ENCODE data around the gene HLTF.

HLTF gene

DNA sequence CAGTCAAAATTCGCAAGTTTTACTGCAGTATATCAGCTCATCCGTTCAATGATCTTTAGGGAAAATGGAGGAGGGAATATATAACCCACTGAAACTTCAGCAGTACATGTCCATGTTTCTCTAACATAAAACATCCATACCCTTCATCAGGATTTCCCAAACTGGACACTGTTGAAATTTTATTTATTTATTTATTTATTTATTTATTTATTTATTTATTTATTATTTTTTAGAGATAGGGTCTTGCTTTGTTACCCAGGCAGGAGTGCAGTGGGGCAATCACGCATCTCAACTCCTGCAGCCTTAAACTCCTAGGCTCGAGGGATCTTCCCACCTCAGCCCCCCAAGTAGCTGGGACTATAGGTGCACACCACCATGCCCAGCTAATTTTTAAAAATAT lies 14.8 kb upstream of the HLTF start:
- TF ChIP-seq SIN3A (IDR thresholded peaks at IDR 0.05; ENCODE audit: borderline replicate concordance, insufficient read depth, low read length) (no peak), FOXP2 (optimal IDR thresholded peaks at IDR 0.05; ENCODE audit: borderline replicate concordance, extremely low read depth, extremely low read length, insufficient read depth) (no peak), POLR2AphosphoS5 (IDR thresholded peaks at IDR 0.05; ENCODE audit: low read depth, low read length) (no peak), TAF1 (IDR thresholded peaks at IDR 0.05; ENCODE audit: borderline replicate concordance, insufficient read depth, low read length) (no peak)
- TF ChIP-seq, protein P1, sequence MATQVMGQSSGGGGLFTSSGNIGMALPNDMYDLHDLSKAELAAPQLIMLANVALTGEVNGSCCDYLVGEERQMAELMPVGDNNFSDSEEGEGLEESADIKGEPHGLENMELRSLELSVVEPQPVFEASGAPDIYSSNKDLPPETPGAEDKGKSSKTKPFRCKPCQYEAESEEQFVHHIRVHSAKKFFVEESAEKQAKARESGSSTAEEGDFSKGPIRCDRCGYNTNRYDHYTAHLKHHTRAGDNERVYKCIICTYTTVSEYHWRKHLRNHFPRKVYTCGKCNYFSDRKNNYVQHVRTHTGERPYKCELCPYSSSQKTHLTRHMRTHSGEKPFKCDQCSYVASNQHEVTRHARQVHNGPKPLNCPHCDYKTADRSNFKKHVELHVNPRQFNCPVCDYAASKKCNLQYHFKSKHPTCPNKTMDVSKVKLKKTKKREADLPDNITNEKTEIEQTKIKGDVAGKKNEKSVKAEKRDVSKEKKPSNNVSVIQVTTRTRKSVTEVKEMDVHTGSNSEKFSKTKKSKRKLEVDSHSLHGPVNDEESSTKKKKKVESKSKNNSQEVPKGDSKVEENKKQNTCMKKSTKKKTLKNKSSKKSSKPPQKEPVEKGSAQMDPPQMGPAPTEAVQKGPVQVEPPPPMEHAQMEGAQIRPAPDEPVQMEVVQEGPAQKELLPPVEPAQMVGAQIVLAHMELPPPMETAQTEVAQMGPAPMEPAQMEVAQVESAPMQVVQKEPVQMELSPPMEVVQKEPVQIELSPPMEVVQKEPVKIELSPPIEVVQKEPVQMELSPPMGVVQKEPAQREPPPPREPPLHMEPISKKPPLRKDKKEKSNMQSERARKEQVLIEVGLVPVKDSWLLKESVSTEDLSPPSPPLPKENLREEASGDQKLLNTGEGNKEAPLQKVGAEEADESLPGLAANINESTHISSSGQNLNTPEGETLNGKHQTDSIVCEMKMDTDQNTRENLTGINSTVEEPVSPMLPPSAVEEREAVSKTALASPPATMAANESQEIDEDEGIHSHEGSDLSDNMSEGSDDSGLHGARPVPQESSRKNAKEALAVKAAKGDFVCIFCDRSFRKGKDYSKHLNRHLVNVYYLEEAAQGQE (IDR thresholded peaks at IDR 0.05; ENCODE audit: insufficient read depth in 1 of 2, low read depth in 2 of 2, low read length in 2 of 2), result no peak

DNA sequence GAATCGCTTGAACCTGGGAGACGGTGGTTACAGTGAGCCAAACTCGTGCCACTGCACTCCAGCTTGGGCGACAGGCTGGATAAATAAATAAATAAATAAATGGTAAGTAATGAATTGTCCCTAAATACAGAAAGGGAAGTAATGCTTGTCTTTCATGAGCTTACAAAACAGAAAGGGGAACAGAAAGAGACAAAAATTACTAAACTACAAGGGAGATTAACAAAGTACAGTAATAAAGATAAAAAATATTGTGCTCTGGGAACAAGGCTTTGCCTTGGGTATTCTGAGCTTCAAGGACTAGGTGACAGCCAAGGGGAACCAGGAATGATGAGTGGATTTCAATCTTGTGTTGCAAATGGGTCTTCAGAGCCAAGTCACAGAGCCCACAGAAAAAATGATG lies 9.2 kb upstream of the HLTF start:
- TF ChIP-seq TAF1 (IDR thresholded peaks at IDR 0.05; ENCODE audit: borderline replicate concordance, insufficient read depth, low read length), result no peak
- TF ChIP-seq POLR2AphosphoS5 (IDR thresholded peaks at IDR 0.05; ENCODE audit: low read depth, low read length), result no peak
- no peak for TF ChIP-seq FOXP2 (optimal IDR thresholded peaks at IDR 0.05; ENCODE audit: borderline replicate concordance, extremely low read depth, extremely low read length, insufficient read depth)
- no peak for TF ChIP-seq SIN3A (IDR thresholded peaks at IDR 0.05; ENCODE audit: borderline replicate concordance, insufficient read depth, low read length)
- TF ChIP-seq, protein P1 (IDR thresholded peaks at IDR 0.05; ENCODE audit: insufficient read depth in 1 of 2, low read depth in 2 of 2, low read length in 2 of 2), result no peak

GRCh38 chr3:149091983-149092382 lies 5.7 kb upstream of the HLTF start:
- TF ChIP-seq SIN3A (IDR thresholded peaks at IDR 0.05; ENCODE audit: borderline replicate concordance, insufficient read depth, low read length) (no peak), TAF1 (IDR thresholded peaks at IDR 0.05; ENCODE audit: borderline replicate concordance, insufficient read depth, low read length) (no peak), FOXP2 (optimal IDR thresholded peaks at IDR 0.05; ENCODE audit: borderline replicate concordance, extremely low read depth, extremely low read length, insufficient read depth) (no peak), POLR2AphosphoS5 (IDR thresholded peaks at IDR 0.05; ENCODE audit: low read depth, low read length) (no peak)
- TF ChIP-seq, protein P1 (IDR thresholded peaks at IDR 0.05; ENCODE audit: insufficient read depth in 1 of 2, low read depth in 2 of 2, low read length in 2 of 2), result no peak

- TF ChIP-seq POLR2AphosphoS5 (IDR thresholded peaks at IDR 0.05; ENCODE audit: low read depth, low read length) (no peak), SIN3A (IDR thresholded peaks at IDR 0.05; ENCODE audit: borderline replicate concordance, insufficient read depth, low read length) (no peak), TAF1 (IDR thresholded peaks at IDR 0.05; ENCODE audit: borderline replicate concordance, insufficient read depth, low read length) (no peak), FOXP2 (optimal IDR thresholded peaks at IDR 0.05; ENCODE audit: borderline replicate concordance, extremely low read depth, extremely low read length, insufficient read depth) (no peak)
- TF ChIP-seq, protein P1 (IDR thresholded peaks at IDR 0.05; ENCODE audit: insufficient read depth in 1 of 2, low read depth in 2 of 2, low read length in 2 of 2), result no peak
These were observed 4.6 kb upstream of the HLTF start for GRCh38 chr3:149090907-149091306.

- TF ChIP-seq TAF1 (IDR thresholded peaks at IDR 0.05; ENCODE audit: borderline replicate concordance, insufficient read depth, low read length) (no peak), FOXP2 (optimal IDR thresholded peaks at IDR 0.05; ENCODE audit: borderline replicate concordance, extremely low read depth, extremely low read length, insufficient read depth) (no peak), SIN3A (IDR thresholded peaks at IDR 0.05; ENCODE audit: borderline replicate concordance, insufficient read depth, low read length) (no peak), POLR2AphosphoS5 (IDR thresholded peaks at IDR 0.05; ENCODE audit: low read depth, low read length) (no peak)
- TF ChIP-seq, protein P1 (IDR thresholded peaks at IDR 0.05; ENCODE audit: insufficient read depth in 1 of 2, low read depth in 2 of 2, low read length in 2 of 2), result no peak
These were observed 4.1 kb upstream of the HLTF start for GRCh38 chr3:149090461-149090860.
